T-cell (primary cell): ENCODE results near the gene DST. TPM values are rescaled to one million over a fixed set of nuclear protein-coding genes. Genes with fewer than 3 reads are reported as not detected.
"Not testable (repeated sequence)": the region's sequence is repeated elsewhere in the genome, so short reads cannot be mapped to it uniquely, and the experiment has no call there.

Experiments used
- ATAC-seq, 4 experiments: fragments of 200-7000 bp in 3 of 4; fragments of 150-1000 bp in 1 of 4; cut with Tn5 transposase; replicated peaks in 1 of 4; 1 replicate in 3 of 4; 2 replicates in 1 of 4; pipeline ENCODE4 v1.10.0; 2021; ENCODE audit warnings: moderate library complexity in 3 of 4, mild to moderate bottlenecking in 2 of 4, moderate number of reproducible peaks in 1 of 4
- CTCF ChIA-PET, 2 donors: fragments of 300-600 bp; sonication (Branson Sonifier 250); formaldehyde crosslinking; loops; one replicate each; lab custom pipeline; 2022; ENCODE audit warnings: antibody characterized with exemption in 2 of 2; lab: Charles Lee
- POLR2A ChIA-PET, 2 donors: fragments of 300-600 bp; sonication (Branson Sonifier 250); formaldehyde crosslinking; loops; one replicate each; lab custom pipeline; 2022; ENCODE audit warnings: antibody characterized with exemption in 2 of 2; lab: Charles Lee
- DNase-seq, 35 experiments: peaks; one replicate each; pipeline versions ENCODE4 v3.0.0 to v3.0.0-alpha.2; 2013 to 2023
- H3K27ac ChIP-seq: one replicate; pipeline ENCODE4 v1.5.1; 2013; ENCODE audit warnings: low read length
- H3K27me3 ChIP-seq, 2 experiments: replicated peaks in 1 of 2; 1 replicate in 1 of 2; 2 replicates in 1 of 2; pipeline versions ENCODE4 v1.6.1 to v1.7.0; 2013; ENCODE audit warnings: low read length in 1 of 2, mixed read lengths in 1 of 2; ENCODE audit not compliant: control insufficient read depth in 2 of 2, insufficient read depth in 2 of 2; ENCODE audit errors: extremely low read depth in 1 of 2
- H3K36me3 ChIP-seq, 2 donors: 1 replicate in 1 of 2; 2 replicates in 1 of 2; pipeline versions ENCODE4 v1.6.1 to v1.7.0; 2013; ENCODE audit warnings: low read length in 1 of 2; ENCODE audit not compliant: control insufficient read depth in 2 of 2, insufficient read depth in 1 of 2; ENCODE audit errors: extremely low read depth in 1 of 2
- H3K4me1 ChIP-seq, 2 experiments: 1 replicate in 1 of 2; 2 replicates in 1 of 2; pipeline versions ENCODE4 v1.6.1 to v1.7.0; 2013; ENCODE audit warnings: low read length in 2 of 2, mixed read lengths in 1 of 2; ENCODE audit not compliant: insufficient read depth in 2 of 2, control insufficient read depth in 1 of 2; ENCODE audit errors: extremely low read depth in 1 of 2
- H3K4me3 ChIP-seq, 2 donors: 1 replicate in 1 of 2; 2 replicates in 1 of 2; pipeline versions ENCODE4 v1.5.1 to v1.7.0; 2013; ENCODE audit warnings: mild to moderate bottlenecking in 2 of 2, low read length in 1 of 2, moderate library complexity in 1 of 2; ENCODE audit not compliant: control insufficient read depth in 1 of 2; ENCODE audit errors: extremely low read depth in 1 of 2
- H3K9me3 ChIP-seq: 2 replicates; pipeline ENCODE4 v1.7.0; 2013
- H3K27ac Mint-ChIP-seq, 2 donors: one replicate each; pipeline ENCODE4 v1.8.0; 2020 to 2021; ENCODE audit warnings: mild to moderate bottlenecking in 2 of 2, mixed read lengths in 2 of 2
- H3K27me3 Mint-ChIP-seq, 2 donors: one replicate each; pipeline ENCODE4 v1.8.0; 2021 to 2022; ENCODE audit warnings: mixed read lengths in 2 of 2
- H3K36me3 Mint-ChIP-seq: one replicate; pipeline ENCODE4 v1.8.0; 2021; ENCODE audit warnings: mixed read lengths
- H3K4me1 Mint-ChIP-seq, 3 donors: one replicate each; pipeline ENCODE4 v1.8.0; 2020 to 2022; ENCODE audit warnings: mixed read lengths in 3 of 3, mild to moderate bottlenecking in 1 of 3
- H3K4me3 Mint-ChIP-seq, 3 donors: one replicate each; pipeline ENCODE4 v1.8.0; 2020 to 2022; ENCODE audit warnings: mild to moderate bottlenecking in 3 of 3, mixed read lengths in 3 of 3, moderate library complexity in 3 of 3
- H3K9me3 Mint-ChIP-seq, 3 donors: one replicate each; pipeline ENCODE4 v1.8.0; 2020 to 2022; ENCODE audit warnings: mixed read lengths in 3 of 3
- WGBS: methylation state at CpG from one replicate; pipeline ENCODE4 v1.1.5; 2013; ENCODE audit warnings: missing lambda C conversion rate; ENCODE audit not compliant: insufficient coverage; 5-methylcytosine and 5-hydroxymethylcytosine counted together
- total RNA-seq, 35 experiments: library from RNA in 6 of 35; stranded (reverse) in 6 of 35; fragments of 120-200 nt in 1 of 35; gene quantifications; one replicate each; pipeline versions ENCODE4 v1.2.1 to v1.2.4 and lab custom pipeline; 2013 to 2026

DST gene
- total RNA-seq, 5 donors from 2014 or later (not counting 1 experiment from before 2014, with no cell fraction given), result 3.1 to 12.1 (median 7.4) TPM

DNA sequence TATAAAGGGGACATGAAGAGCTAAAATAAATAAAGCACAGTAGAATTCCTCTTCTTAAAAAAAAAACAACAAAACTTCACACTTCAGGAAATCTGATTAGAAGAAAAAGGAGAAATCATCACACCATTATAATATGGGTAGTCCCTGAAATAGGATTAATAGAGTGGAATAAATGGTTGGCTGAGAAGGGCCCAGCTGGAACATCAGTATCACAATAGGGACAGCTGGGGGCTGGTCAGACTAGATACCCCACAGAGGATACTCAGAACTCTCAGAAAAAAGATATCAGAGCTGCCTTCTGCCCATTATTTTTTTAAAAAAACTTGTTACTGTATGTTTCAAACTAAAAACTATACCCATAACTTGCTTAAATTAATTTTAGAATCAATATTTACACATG, 75.2 kb downstream of the DST start:
- H3K27ac ChIP-seq, result no peak overlapping the region
- Mint-ChIP-seq H3K27ac (no peak overlapping the region), H3K27me3 (no peaks in the 10 kb centered on the region), H3K36me3 (no peaks in the 10 kb centered on the region), H3K4me3 (no peak overlapping the region), H3K4me1 (no peaks in the 10 kb centered on the region), H3K9me3 (peaks cover 0 to 5% (median 4%) of the 10 kb centered on the region in 3 donors)
- POLR2A ChIA-PET, result interaction anchor here in 1 of 2 donors (0.6 kb wide), 2 partner anchors 27 to 756 kb away, joined by 3 to 5 read pairs; no protein-coding TSS in a partner anchor
- no peaks in the 10 kb centered on the region for H3K4me1 ChIP-seq
- ATAC-seq (no peak), DNase-seq (no peak)
- H3K36me3 ChIP-seq, result no peaks in the 10 kb centered on the region
- H3K27me3 ChIP-seq, result peaks cover 0 to 7% of the 10 kb centered on the region in 2 experiments
- H3K9me3 ChIP-seq, result no peaks in the 10 kb centered on the region
- CTCF ChIA-PET, result interaction anchor here in 1 of 2 donors (1.1 kb wide), 1 partner anchor 26 kb away, joined by 3 read pairs; no protein-coding TSS in a partner anchor
- H3K4me3 ChIP-seq, result no peak overlapping the region

GRCh38 chr6:56562730-56563129, 80.0 kb downstream of the DST start:
- H3K27ac Mint-ChIP-seq, H3K27me3 Mint-ChIP-seq, CTCF ChIA-PET, H3K9me3 ChIP-seq, H3K4me1 Mint-ChIP-seq, H3K36me3 Mint-ChIP-seq, H3K36me3 ChIP-seq, DNase-seq, ATAC-seq, H3K4me3 ChIP-seq, POLR2A ChIA-PET, H3K9me3 Mint-ChIP-seq, H3K27ac ChIP-seq, H3K4me3 Mint-ChIP-seq, H3K4me1 ChIP-seq, H3K27me3 ChIP-seq: not testable (repeated sequence)
- no CpG with 5 or more reads among the region's 4 CpGs for WGBS

DNA sequence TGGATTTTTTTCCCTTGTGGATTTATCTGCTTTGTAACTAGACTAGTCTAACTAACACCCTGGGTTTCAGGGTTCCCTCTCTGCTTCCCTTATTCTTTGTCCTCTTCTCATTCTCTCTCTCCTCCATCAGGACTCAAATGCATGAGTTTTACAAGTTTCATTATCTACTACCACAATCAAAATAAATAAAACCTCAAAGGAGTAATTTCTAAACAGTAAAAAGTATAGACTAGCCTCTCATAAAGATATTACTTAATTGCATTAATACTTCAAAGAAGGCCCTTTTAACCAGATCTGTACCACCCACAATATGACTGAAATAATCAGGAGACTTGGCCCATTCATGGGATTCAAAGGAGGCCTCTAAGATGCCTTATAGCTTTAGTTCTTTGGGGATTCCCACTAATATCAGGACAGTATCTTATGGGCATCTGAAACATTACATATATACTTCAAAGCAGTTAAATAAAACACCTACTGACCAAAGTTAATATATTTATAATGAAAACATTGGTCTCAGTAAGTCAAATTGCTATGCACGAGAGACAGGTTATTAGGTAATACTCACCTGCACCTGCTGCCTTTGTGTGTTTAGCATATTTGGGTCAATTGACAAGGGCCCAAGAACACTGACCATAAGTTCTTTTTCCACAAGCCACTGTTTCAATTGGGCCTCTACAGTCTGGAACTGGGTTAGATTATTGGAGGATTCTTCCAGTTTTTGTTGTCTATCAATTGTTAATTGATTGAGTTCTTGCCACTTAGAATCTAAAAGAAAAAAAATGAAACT, 85.7 kb downstream of the DST start:
- H3K9me3 Mint-ChIP-seq, result no peaks in the 10 kb centered on the region

GRCh38 chr6:56555438-56555872, 87.2 kb downstream of the DST start:
- no peak for ATAC-seq
- 83% methylated on average over 2 of the region's 5 CpGs for WGBS
- CTCF ChIA-PET, result no interaction called here

More for the DNA sequence above, 85.7 kb downstream of the DST start:
- H3K36me3 Mint-ChIP-seq, result no peaks in the 10 kb centered on the region
- Histone ChIP-seq H3K36me3 (no peaks in the 10 kb centered on the region), H3K4me1 (no peaks in the 10 kb centered on the region), H3K27ac (no peak overlapping the region), H3K4me3 (no peak overlapping the region), H3K9me3 (no peaks in the 10 kb centered on the region), H3K27me3 (no peaks in the 10 kb centered on the region)
- ChIA-PET POLR2A (no interaction called here), CTCF (no interaction called here)
- H3K4me1 Mint-ChIP-seq, result no peaks in the 10 kb centered on the region
- H3K27me3 Mint-ChIP-seq, result no peaks in the 10 kb centered on the region
- no peak overlapping the region for H3K27ac Mint-ChIP-seq
- DNase-seq (no peak), ATAC-seq (no peak)
- no CpG with 5 or more reads among the region's 1 CpG for WGBS
- no peak overlapping the region for H3K4me3 Mint-ChIP-seq

DNA sequence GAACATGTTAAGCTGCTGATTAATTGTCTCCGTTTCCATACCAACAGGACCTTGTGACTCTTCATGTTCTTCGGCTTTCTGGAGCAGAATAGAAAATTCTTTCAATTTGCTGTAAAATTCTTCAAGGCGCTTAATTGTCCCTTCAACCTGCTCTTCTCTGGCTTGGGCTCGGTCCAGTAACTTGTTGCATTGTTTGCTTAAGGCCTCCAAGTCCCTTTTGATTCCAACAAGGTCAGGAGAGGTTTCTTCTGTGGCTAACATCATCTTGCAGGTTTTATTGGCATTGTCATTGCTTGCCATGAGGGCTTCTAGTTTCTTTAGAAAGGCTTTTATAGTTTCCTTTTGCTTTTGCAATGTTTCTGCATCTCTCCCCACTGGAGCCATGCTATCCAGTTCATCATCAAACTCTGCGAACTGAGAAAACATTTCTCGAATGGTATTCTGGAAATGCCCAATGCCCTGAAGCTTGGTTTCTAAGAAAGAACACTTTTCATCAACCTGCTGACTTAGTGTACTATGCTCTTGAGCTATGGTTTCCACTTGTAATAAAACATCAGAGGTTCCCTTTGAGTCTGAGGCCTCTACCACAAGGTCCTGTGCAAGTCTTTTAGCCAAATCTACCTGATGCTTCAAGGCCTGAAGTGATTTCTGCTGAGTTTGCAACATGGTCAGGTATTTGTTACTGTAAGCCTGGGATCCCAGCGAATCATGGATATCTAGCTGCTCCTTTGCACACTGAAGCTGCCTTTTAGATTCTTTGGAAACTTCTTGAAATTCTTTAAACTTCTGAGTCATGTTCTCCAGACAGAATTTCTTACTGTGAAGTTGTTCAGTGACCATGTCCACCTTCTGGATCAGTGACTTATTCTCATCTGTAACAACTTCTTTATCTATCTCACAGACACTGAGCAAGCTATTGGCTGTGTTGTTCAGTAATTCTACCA, 90.2 kb downstream of the DST start:
- no peaks in the 10 kb centered on the region for H3K36me3 ChIP-seq
- H3K9me3 Mint-ChIP-seq, result no peaks in the 10 kb centered on the region
- H3K27me3 ChIP-seq, result no peaks in the 10 kb centered on the region
- H3K36me3 Mint-ChIP-seq, result no peaks in the 10 kb centered on the region
- H3K4me3 ChIP-seq, result no peak overlapping the region
- ChIA-PET CTCF (interaction anchor here in 1 of 2 donors (1.1 kb wide), 1 partner anchor 10 kb away, joined by 9 read pairs; no protein-coding TSS in a partner anchor), POLR2A (interaction anchor here in 1 of 2 donors (0.6 kb wide), 2 partner anchors 10 to 96 kb away, joined by 15 to 16 read pairs; no protein-coding TSS in a partner anchor)
- H3K4me1 Mint-ChIP-seq, result no peaks in the 10 kb centered on the region
- no peaks in the 10 kb centered on the region for H3K27me3 Mint-ChIP-seq
- WGBS, result 86% methylated on average over 7 of the region's 7 CpGs
- H3K27ac ChIP-seq, result no peak overlapping the region
- DNase-seq, result no peak
- H3K4me3 Mint-ChIP-seq, result no peak overlapping the region
- no peak overlapping the region for H3K27ac Mint-ChIP-seq
- no peaks in the 10 kb centered on the region for H3K4me1 ChIP-seq
- H3K9me3 ChIP-seq, result no peaks in the 10 kb centered on the region
- no peak for ATAC-seq

More at GRCh38 chr6:56555438-56555872, 87.2 kb downstream of the DST start:
- no peaks in the 10 kb centered on the region for H3K4me1 ChIP-seq
- Mint-ChIP-seq H3K27ac (no peak overlapping the region), H3K36me3 (no peaks in the 10 kb centered on the region), H3K4me1 (no peaks in the 10 kb centered on the region), H3K9me3 (no peaks in the 10 kb centered on the region), H3K4me3 (no peak overlapping the region), H3K27me3 (no peaks in the 10 kb centered on the region)
- POLR2A ChIA-PET, result no interaction called here
- no peak for DNase-seq
- H3K9me3 ChIP-seq, result no peaks in the 10 kb centered on the region
- no peak overlapping the region for H3K4me3 ChIP-seq
- no peaks in the 10 kb centered on the region for H3K36me3 ChIP-seq
- no peak overlapping the region for H3K27ac ChIP-seq
- H3K27me3 ChIP-seq, result no peaks in the 10 kb centered on the region

DNA sequence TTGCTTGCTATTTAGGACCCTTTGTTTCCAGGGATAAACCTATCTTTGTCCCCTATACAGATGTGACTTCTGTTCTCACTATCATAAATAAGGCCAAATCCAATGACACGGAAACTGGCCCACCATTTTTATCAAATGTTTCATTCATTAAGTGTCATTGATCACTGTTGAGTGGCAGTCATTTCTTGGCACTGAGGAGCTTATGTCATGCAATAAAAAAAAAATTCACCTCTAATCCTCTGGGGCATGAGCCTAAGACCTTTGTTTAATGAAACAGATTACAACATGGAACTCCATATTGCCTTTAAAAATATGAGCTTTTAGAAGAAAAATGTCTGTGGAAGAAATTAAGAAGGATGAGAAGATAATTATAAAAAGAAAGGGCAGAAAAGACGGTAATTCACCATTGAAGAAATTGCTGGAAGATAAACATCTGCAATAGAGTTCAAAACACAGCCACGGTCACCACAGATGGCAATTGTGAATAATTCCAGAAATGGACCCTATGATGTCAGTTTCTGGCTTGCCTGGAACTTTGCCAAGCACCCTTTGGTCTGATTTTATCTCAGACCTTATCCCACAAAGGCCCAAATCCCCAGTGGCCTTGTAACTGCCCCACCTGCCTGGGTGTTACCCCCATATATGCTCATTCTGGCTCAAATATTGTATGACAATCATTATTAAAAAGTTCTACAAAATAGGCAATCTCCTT, 91.1 kb downstream of the DST start:
- H3K27me3 Mint-ChIP-seq, result no peaks in the 10 kb centered on the region
- Histone ChIP-seq H3K27me3 (no peaks in the 10 kb centered on the region), H3K4me3 (no peak overlapping the region), H3K9me3 (no peaks in the 10 kb centered on the region), H3K4me1 (no peaks in the 10 kb centered on the region), H3K36me3 (no peaks in the 10 kb centered on the region), H3K27ac (no peak overlapping the region)
- CTCF ChIA-PET, result interaction anchor here in 1 of 2 donors (0.5 to 1.1 kb wide), 2 partner anchors 10 to 187 kb away, joined by 5 to 9 read pairs; no protein-coding TSS in a partner anchor
- no peaks in the 10 kb centered on the region for H3K9me3 Mint-ChIP-seq
- WGBS, result 85% methylated on average over 3 of the region's 3 CpGs
- DNase-seq (no peak), ATAC-seq (no peak)
- POLR2A ChIA-PET, result no interaction called here
- no peaks in the 10 kb centered on the region for H3K36me3 Mint-ChIP-seq
- no peak overlapping the region for H3K27ac Mint-ChIP-seq
- H3K4me1 Mint-ChIP-seq, result no peaks in the 10 kb centered on the region
- H3K4me3 Mint-ChIP-seq, result no peak overlapping the region
